ENCODE results near the gene ID1. TPM values are rescaled to one million over a fixed set of nuclear protein-coding genes. Genes with fewer than 3 reads are reported as not detected.
A peak's percentile ranks its signal among the peaks of the same experiment; 100 is the strongest.

The ID1 gene
- total RNA-seq, 1 experiment from 2014 or later, result 88.8 TPM

GRCh38 chr20:31560094-31560745, 44.9 kb upstream of the ID1 start:
- peak; percentile 52 for ATAC-seq
- H3K4me3 Mint-ChIP-seq, result no peak overlapping the region
- CTCF ChIA-PET, result interaction anchor here (0.5 to 14.0 kb wide), 29 partner anchors 9 to 351 kb away, joined by 3 to 850 read pairs (median 4); partner anchors contain the start of genes FOXS1 and ID1
- DNase-seq (ENCODE audit: low spot score), result peak; percentile 77
- no peaks in the 10 kb centered on the region for H3K9me3 Mint-ChIP-seq
- peak overlapping the region; percentile 93 for H3K27ac Mint-ChIP-seq
- H3K36me3 Mint-ChIP-seq, result peaks cover 44% of the 10 kb centered on the region
- peaks cover 10% of the 10 kb centered on the region for H3K4me1 Mint-ChIP-seq
- POLR2A ChIA-PET, result interaction anchor here (0.6 to 1.4 kb wide), 8 partner anchors 8 to 162 kb away, joined by 3 to 6 read pairs (median 3); partner anchors contain the start of gene BCL2L1
- H3K27me3 Mint-ChIP-seq (ENCODE audit: low read depth), result no peaks in the 10 kb centered on the region
- TF ChIP-seq GRHL2 (CRISPR knock-in tag; IDR thresholded peaks at IDR 0.05; ENCODE audit: insufficient replicate concordance, severe bottlenecking) (no peak), RELA (CRISPR knock-in tag; IDR thresholded peaks at IDR 0.05; ENCODE audit: borderline replicate concordance) (no peak), CTCF (IDR thresholded peaks at IDR 0.05) (peak; percentile 91), GABPB1 (CRISPR knock-in tag; IDR thresholded peaks at IDR 0.05) (peak; percentile 55; the same call in 1 of the 2 replicates), ELF4 (CRISPR knock-in tag; IDR thresholded peaks at IDR 0.05; ENCODE audit: low read depth) (no peak), ATF2 (CRISPR knock-in tag; IDR thresholded peaks at IDR 0.05; ENCODE audit: borderline replicate concordance, low read depth) (no peak), PREB (CRISPR knock-in tag; IDR thresholded peaks at IDR 0.05; ENCODE audit: borderline replicate concordance) (0 out of 2 replicates have a peak, but pooled peaks have one; percentile 46), ETV6 (CRISPR knock-in tag; IDR thresholded peaks at IDR 0.05) (no peak), NR1H2 (CRISPR knock-in tag; IDR thresholded peaks at IDR 0.05) (no peak), ZNF232 (CRISPR knock-in tag; IDR thresholded peaks at IDR 0.05) (no peak), ZNF416 (CRISPR knock-in tag; IDR thresholded peaks at IDR 0.05) (no peak), MYBL2 (CRISPR knock-in tag; IDR thresholded peaks at IDR 0.05) (no peak), IRF1 (CRISPR knock-in tag; IDR thresholded peaks at IDR 0.05) (no peak), JAZF1 (CRISPR knock-in tag; IDR thresholded peaks at IDR 0.05) (no peak), RORB (CRISPR knock-in tag; IDR thresholded peaks at IDR 0.05) (no peak), NFE2L1 (CRISPR knock-in tag; IDR thresholded peaks at IDR 0.05) (peak; percentile 97), NR3C1 (CRISPR knock-in tag; conservative IDR thresholded peaks at IDR 0.05; ENCODE audit: low read depth) (no peak), GTF2I (CRISPR knock-in tag; conservative IDR thresholded peaks at IDR 0.05) (no peak)
- TF ChIP-seq, protein P1, sequence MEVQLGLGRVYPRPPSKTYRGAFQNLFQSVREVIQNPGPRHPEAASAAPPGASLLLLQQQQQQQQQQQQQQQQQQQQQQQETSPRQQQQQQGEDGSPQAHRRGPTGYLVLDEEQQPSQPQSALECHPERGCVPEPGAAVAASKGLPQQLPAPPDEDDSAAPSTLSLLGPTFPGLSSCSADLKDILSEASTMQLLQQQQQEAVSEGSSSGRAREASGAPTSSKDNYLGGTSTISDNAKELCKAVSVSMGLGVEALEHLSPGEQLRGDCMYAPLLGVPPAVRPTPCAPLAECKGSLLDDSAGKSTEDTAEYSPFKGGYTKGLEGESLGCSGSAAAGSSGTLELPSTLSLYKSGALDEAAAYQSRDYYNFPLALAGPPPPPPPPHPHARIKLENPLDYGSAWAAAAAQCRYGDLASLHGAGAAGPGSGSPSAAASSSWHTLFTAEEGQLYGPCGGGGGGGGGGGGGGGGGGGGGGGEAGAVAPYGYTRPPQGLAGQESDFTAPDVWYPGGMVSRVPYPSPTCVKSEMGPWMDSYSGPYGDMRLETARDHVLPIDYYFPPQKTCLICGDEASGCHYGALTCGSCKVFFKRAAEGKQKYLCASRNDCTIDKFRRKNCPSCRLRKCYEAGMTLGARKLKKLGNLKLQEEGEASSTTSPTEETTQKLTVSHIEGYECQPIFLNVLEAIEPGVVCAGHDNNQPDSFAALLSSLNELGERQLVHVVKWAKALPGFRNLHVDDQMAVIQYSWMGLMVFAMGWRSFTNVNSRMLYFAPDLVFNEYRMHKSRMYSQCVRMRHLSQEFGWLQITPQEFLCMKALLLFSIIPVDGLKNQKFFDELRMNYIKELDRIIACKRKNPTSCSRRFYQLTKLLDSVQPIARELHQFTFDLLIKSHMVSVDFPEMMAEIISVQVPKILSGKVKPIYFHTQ (CRISPR knock-in tag; IDR thresholded peaks at IDR 0.05), result no peak

Measured in WTC11 (cell line).